AG04449 (cell line): Measurements from ENCODE around the gene RTF2.
A peak's percentile ranks its signal among the peaks of the same experiment; 100 is the strongest.

Source experiments
- CTCF ChIA-PET: fragments of 350-600 bp; formaldehyde crosslinking; extraction: SDS; loops from one replicate; lab custom pipeline; 2021; ENCODE audit warnings: antibody characterized with exemption; lab: Yijun Ruan, JAX
- POLR2A ChIA-PET: fragments of 400-600, 350-600 bp; formaldehyde crosslinking; extraction: SDS; loops from one replicate; lab custom pipeline; 2020; ENCODE audit warnings: antibody characterized with exemption, inconsistent platforms; lab: Yijun Ruan, JAX
- DNase-seq: peaks from one replicate; pipeline ENCODE4 v3.0.0-alpha.2; 2010; ENCODE audit warnings: low read depth, low spot score
- H3K4me3 ChIP-seq: 2 replicates; pipeline ENCODE4 v1.5.1; 2011; ENCODE audit warnings: low read depth, mild to moderate bottlenecking, control low read depth, low read length
- CTCF ChIP-seq: IDR thresholded peaks from one replicate; pipeline ENCODE4 v1.5.1; 2011; ENCODE audit warnings: mild to moderate bottlenecking, moderate library complexity, low read length, control low read depth, inconsistent platforms; ENCODE audit not compliant: insufficient read depth; ENCODE audit errors: missing control alignments

The RTF2 gene

GRCh38 chr20:56468316-56469076 lies at the start of gene RTF2:
TSS of gene RTF2 (plus strand) at chr20:56468627. CDS start at chr20:56468698, 71 bp downstream.
- peak within 1 kb of the TSS; percentile 98 for H3K4me3 ChIP-seq
- ChIA-PET POLR2A (interaction anchor here (0.6 to 1.3 kb wide), 2 partner anchors 29 to 63 kb away, joined by 3 to 4 read pairs; no protein-coding TSS in a partner anchor), CTCF (interaction anchor here (1.0 to 1.4 kb wide), 2 partner anchors 23 to 71 kb away, joined by 3 read pairs; no protein-coding TSS in a partner anchor)
- TF ChIP-seq CTCF, result no peak
- peak; percentile 45 for DNase-seq

- CTCF ChIA-PET, result interaction anchor here (1.6 kb wide), 3 partner anchors 10 to 24 kb away, joined by 4 read pairs; no protein-coding TSS in a partner anchor
- H3K4me3 ChIP-seq, result no peak overlapping the region
- no peak for TF ChIP-seq CTCF
- POLR2A ChIA-PET, result interaction anchor here (2.5 kb wide), 1 partner anchor 20 kb away, joined by 8 read pairs; no protein-coding TSS in a partner anchor
- no peak for DNase-seq
Observed at GRCh38 chr20:56420028-56420427, 48.4 kb upstream of the RTF2 start.

- TF ChIP-seq CTCF, result no peak
- no peak overlapping the region for H3K4me3 ChIP-seq
- no peak for DNase-seq
- CTCF ChIA-PET, result interaction anchor here (0.8 to 1.6 kb wide), 3 partner anchors 12 to 15 kb away, joined by 3 to 4 read pairs (median 3); no protein-coding TSS in a partner anchor
- POLR2A ChIA-PET, result interaction anchor here (0.5 kb wide), 1 partner anchor 215 kb away, joined by 3 read pairs; no protein-coding TSS in a partner anchor
Observed at GRCh38 chr20:56420940-56421688, 47.3 kb upstream of the RTF2 start.

- no peak for DNase-seq
Observed at GRCh38 chr20:56422076-56422823, 46.2 kb upstream of the RTF2 start.

GRCh38 chr20:56422824-56423189 lies 45.6 kb upstream of the RTF2 start:
- DNase-seq, result no peak
- no peak for TF ChIP-seq CTCF
- ChIA-PET POLR2A (interaction anchor here (1.4 kb wide), 1 partner anchor 12 kb away, joined by 4 read pairs; no protein-coding TSS in a partner anchor), CTCF (interaction anchor here (1.4 to 3.8 kb wide), 4 partner anchors 10 to 24 kb away, joined by 3 to 10 read pairs (median 7); no protein-coding TSS in a partner anchor)
- H3K4me3 ChIP-seq, result no peak overlapping the region

More at GRCh38 chr20:56422076-56422823, 46.2 kb upstream of the RTF2 start:
- ChIA-PET CTCF (interaction anchor here (1.0 to 3.8 kb wide), 5 partner anchors 9 to 24 kb away, joined by 3 to 10 read pairs (median 4); no protein-coding TSS in a partner anchor), POLR2A (interaction anchor here (1.4 kb wide), 1 partner anchor 11 kb away, joined by 4 read pairs; no protein-coding TSS in a partner anchor)
- H3K4me3 ChIP-seq, result no peak overlapping the region
- no peak for TF ChIP-seq CTCF
